Transverse colon (tissue), 4 donors: ENCODE measurements around the gene SRRM1.

Source experiments
- CTCF ChIP-seq, 5 experiments: fragments of 200-600 bp in 3 of 5; fragments of 450-650 bp in 2 of 5; sonication (generic) in 3 of 5; IDR thresholded peaks; 1 replicate in 2 of 5; 2 replicates in 3 of 5; pipeline ENCODE4 v1.5.1; 2016 to 2017; ENCODE audit warnings: antibody characterized with exemption in 5 of 5, inconsistent platforms in 3 of 5, mild to moderate bottlenecking in 2 of 5, moderate library complexity in 1 of 5
- EP300 ChIP-seq: sonication (generic); formaldehyde crosslinking; IDR thresholded peaks from one replicate; pipeline ENCODE4 v1.6.1; 2017; ENCODE audit warnings: antibody characterized with exemption, low read depth
- POLR2AphosphoS5 ChIP-seq, 3 donors: sonication (generic); formaldehyde crosslinking; IDR thresholded peaks; one replicate each; pipeline ENCODE4 v1.6.1; 2016; ENCODE audit warnings: antibody characterized with exemption in 3 of 3

- TF ChIP-seq CTCF (IDR thresholded peaks at IDR 0.05) (no peak), POLR2AphosphoS5 (IDR thresholded peaks at IDR 0.05) (no peak), EP300 (no peak)
These were observed 36.5 kb upstream of the SRRM1 start for GRCh38 chr1:24606621-24607020.
